ENCODE measurements around the gene CDKAL1. TPM values are rescaled to one million over a fixed set of nuclear protein-coding genes. Genes with fewer than 3 reads are reported as not detected.
A peak's percentile ranks its signal among the peaks of the same experiment; 100 is the strongest.

Gene CDKAL1
- total and polyA plus RNA-seq, 11 donors, result 3.2 to 14.3 (median 9.3) TPM

DNA sequence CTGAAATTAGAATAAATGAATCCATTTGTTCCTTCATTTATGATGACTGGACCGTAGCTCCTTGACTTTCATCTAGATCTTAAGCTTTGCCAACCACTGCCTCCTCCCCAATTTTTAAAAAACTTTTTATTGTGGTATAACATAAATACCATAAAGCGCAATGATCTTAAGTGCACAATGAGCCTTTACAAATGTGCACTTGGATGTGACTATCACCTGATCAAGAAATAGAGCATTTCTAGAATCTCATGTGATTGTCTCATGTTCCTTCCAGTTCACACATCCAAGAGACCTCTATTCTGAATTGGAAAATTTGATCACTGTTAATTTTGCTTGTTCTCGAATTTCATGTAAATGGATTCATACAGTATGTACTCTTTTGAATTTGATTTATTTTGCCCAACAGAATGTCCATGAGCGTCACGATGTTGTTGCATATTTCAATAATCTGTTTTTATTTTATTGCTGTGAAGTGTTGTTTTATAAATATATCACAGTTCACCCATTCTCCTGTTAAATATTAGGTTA lies 442.2 kb downstream of the CDKAL1 start:
- TF ChIP-seq POLR2A (IDR thresholded peaks at IDR 0.05), result no peak
- TF ChIP-seq, protein P1, sequence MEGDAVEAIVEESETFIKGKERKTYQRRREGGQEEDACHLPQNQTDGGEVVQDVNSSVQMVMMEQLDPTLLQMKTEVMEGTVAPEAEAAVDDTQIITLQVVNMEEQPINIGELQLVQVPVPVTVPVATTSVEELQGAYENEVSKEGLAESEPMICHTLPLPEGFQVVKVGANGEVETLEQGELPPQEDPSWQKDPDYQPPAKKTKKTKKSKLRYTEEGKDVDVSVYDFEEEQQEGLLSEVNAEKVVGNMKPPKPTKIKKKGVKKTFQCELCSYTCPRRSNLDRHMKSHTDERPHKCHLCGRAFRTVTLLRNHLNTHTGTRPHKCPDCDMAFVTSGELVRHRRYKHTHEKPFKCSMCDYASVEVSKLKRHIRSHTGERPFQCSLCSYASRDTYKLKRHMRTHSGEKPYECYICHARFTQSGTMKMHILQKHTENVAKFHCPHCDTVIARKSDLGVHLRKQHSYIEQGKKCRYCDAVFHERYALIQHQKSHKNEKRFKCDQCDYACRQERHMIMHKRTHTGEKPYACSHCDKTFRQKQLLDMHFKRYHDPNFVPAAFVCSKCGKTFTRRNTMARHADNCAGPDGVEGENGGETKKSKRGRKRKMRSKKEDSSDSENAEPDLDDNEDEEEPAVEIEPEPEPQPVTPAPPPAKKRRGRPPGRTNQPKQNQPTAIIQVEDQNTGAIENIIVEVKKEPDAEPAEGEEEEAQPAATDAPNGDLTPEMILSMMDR (IDR thresholded peaks at IDR 0.05), result no peak
- WGBS, 4 donors, result 97 to 98% (median 98%) methylated on average over 5 of the region's 5 CpGs

DNA sequence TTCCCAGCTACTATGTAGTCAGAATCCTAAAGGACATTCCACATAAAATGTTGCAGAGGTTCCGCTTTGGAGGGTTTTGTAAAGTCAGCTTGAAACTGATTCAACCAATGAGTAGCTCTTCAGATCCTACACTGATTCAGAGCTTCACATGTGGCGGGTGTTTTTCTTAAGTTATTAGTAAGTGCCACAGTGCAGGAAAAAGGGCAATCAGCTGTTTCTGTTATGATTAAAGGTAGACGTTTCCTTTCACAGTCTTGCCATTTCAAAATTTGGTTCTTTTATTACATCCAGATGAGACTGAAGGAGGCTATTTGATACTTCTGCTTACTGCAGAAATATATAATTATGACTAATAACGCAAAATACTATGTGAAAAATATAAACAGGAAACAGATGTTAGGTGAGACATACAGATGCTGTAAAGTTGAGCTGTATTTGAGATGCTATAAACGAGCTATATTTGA lies 443.9 kb downstream of the CDKAL1 start:
- DNase-seq, result no peak
- no peaks in the 10 kb centered on the region for H3K4me1 ChIP-seq
- TF ChIP-seq POLR2A (IDR thresholded peaks at IDR 0.05), result no peak
- TF ChIP-seq, protein P1 (IDR thresholded peaks at IDR 0.05), result no peak
- H3K9me3 ChIP-seq, result no peaks in the 10 kb centered on the region
- H3K36me3 ChIP-seq, result no peaks in the 10 kb centered on the region
- no peak overlapping the region for H3K27ac ChIP-seq
- H3K27me3 ChIP-seq, result no peaks in the 10 kb centered on the region
- intact Hi-C loops (cut with DNase I), result no loop called here
- H3K4me3 ChIP-seq, result no peak overlapping the region
- ATAC-seq, result no peak
- 81 to 82% (median 82%) methylated on average over 5 of the region's 5 CpGs for WGBS, 4 donors

More for the DNA sequence above, 442.2 kb downstream of the CDKAL1 start:
- Histone ChIP-seq H3K4me1 (no peaks in the 10 kb centered on the region), H3K4me3 (no peak overlapping the region), H3K9me3 (no peaks in the 10 kb centered on the region), H3K36me3 (no peaks in the 10 kb centered on the region), H3K27ac (no peak overlapping the region), H3K27me3 (no peaks in the 10 kb centered on the region)
- DNase-seq (no peak), ATAC-seq (no peak)
- intact Hi-C loops (cut with DNase I), result no loop called here

DNA sequence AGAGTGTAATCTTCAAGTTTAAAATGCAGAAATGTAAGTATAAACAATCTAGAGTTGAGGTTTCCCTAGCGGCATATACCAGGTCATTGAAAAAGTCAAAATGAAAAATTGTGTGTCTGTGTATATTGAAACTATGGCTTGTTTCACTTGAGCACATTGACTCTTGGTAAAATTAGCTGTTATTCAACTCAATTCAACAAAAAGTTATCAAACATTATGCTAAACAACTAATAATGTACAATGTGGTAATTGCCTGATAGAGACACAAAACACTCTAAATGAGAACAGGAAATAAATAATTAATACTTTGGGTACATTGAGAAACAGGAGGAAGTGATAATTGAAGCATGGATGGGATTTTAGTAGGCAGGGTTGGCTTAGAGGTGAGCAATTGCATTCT lies 444.8 kb downstream of the CDKAL1 start:
- no peaks in the 10 kb centered on the region for H3K4me1 ChIP-seq
- H3K4me3 ChIP-seq, result no peak overlapping the region
- TF ChIP-seq, protein P1 (IDR thresholded peaks at IDR 0.05), result no peak
- no peak for TF ChIP-seq POLR2A (IDR thresholded peaks at IDR 0.05)
- no peaks in the 10 kb centered on the region for H3K27me3 ChIP-seq
- no peak overlapping the region for H3K27ac ChIP-seq
- H3K9me3 ChIP-seq, result peaks cover 0 to 9% (median 3%) of the 10 kb centered on the region in 12 donors
- 96 to 100% (median 98%) methylated on average over 1 of the region's 1 CpG for WGBS, 4 donors
- H3K36me3 ChIP-seq, result no peaks in the 10 kb centered on the region
- DNase-seq (no peak), ATAC-seq (no peak)
- intact Hi-C loops (cut with DNase I), result no loop called here

DNA sequence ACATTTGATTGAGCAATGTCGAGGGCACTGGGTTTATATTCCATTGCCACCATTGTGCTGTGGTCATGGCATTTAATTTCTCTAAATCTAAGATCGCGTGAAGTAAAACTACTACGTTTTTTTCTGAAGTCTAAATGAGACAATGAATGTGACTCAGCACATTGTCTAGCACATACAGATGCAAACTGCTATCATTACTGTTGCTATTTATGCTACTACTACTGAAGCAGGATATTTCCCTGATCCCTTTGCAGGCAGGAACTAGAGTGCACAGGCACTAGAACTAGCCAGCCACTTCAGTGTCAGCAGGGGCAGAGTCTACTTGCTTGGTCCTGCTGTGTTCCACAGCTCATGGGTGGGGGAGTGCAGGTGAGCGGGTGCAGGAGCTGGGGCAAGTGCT lies 449.7 kb downstream of the CDKAL1 start:
- Histone ChIP-seq H3K27ac (no peak overlapping the region), H3K9me3 (peaks cover 0 to 26% (median 9%) of the 10 kb centered on the region in 12 donors), H3K36me3 (no peaks in the 10 kb centered on the region), H3K4me1 (no peaks in the 10 kb centered on the region), H3K27me3 (no peaks in the 10 kb centered on the region), H3K4me3 (no peak overlapping the region)
- 88 to 97% (median 96%) methylated on average over 5 of the region's 5 CpGs for WGBS, 4 donors
- DNase-seq, result no peak
- TF ChIP-seq, protein P1 (IDR thresholded peaks at IDR 0.05), result no peak
- no peak for TF ChIP-seq POLR2A (IDR thresholded peaks at IDR 0.05)
- intact Hi-C loops (cut with DNase I), result no loop called here
- peak in 1 of 4 donors; percentile 39 for ATAC-seq
